ENCODE data around the gene SCRN1. TPM values are rescaled to one million over a fixed set of nuclear protein-coding genes. Genes with fewer than 3 reads are reported as not detected.

Gene SCRN1
- total and polyA plus RNA-seq, 2 experiments from 2014 or later: 47.1 to 73.5 TPM

GRCh38 chr7:30028749-30029635, 39.4 kb upstream of the SCRN1 start:
- Histone ChIP-seq H3K9me2 (replicated peaks; ENCODE audit: insufficient read depth) (no peaks in the 10 kb centered on the region), H3K4me3 (peak overlapping the region; percentile 88), H3K27me3 (no peaks in the 10 kb centered on the region), H3K4me2 (peak overlapping the region; percentile 77), H3K79me2 (peaks cover 68% of the 10 kb centered on the region), H3K4me1 (ENCODE audit: insufficient read depth) (peaks cover 36% of the 10 kb centered on the region), H2AFZ (peak overlapping the region; percentile 77), H3K36me3 (replicated peaks; ENCODE audit: insufficient read depth, low read depth) (no peaks in the 10 kb centered on the region), H3K27ac (peak overlapping the region; percentile 81), H4K20me1 (ENCODE audit: insufficient read depth, poor library complexity, severe bottlenecking) (peaks cover 12% of the 10 kb centered on the region), H3K9me3 (ENCODE audit: low read depth) (no peaks in the 10 kb centered on the region)
- TF ChIP-seq CTCF (IDR thresholded peaks at IDR 0.05; ENCODE audit: poor library complexity) (no peak), EZH2 (IDR thresholded peaks at IDR 0.05; ENCODE audit: borderline replicate concordance) (no peak), EZH2phosphoT487 (IDR thresholded peaks at IDR 0.05; ENCODE audit: low read depth, severe bottlenecking, unreplicated experiment) (no peak)
- DNase-seq (ENCODE audit: low spot score): peak; percentile 55
- WGBS (ENCODE audit: low lambda C conversion rate, missing lambda C conversion rate): 3% methylated on average over 29 of the region's 42 CpGs

- Histone ChIP-seq H3K4me1 (ENCODE audit: insufficient read depth) (peaks cover 36% of the 10 kb centered on the region), H3K79me2 (peaks cover 68% of the 10 kb centered on the region), H3K9me2 (replicated peaks; ENCODE audit: insufficient read depth) (no peaks in the 10 kb centered on the region)
Measured at GRCh38 chr7:30028216-30028748, 38.7 kb upstream of the SCRN1 start, which contains the start of gene PLEKHA8. PLEKHA8 (plus strand) TSS chr7:30028412; CDS start chr7:30028763, 351 bp downstream.

GRCh38 chr7:30027740-30028215, 38.2 kb upstream of the SCRN1 start:
- Histone ChIP-seq H3K79me2 (peaks cover 69% of the 10 kb centered on the region), H3K4me2 (peak overlapping the region; percentile 77), H3K4me3 (peak overlapping the region; percentile 47), H3K27me3 (no peaks in the 10 kb centered on the region), H4K20me1 (ENCODE audit: insufficient read depth, poor library complexity, severe bottlenecking) (peaks cover 12% of the 10 kb centered on the region), H2AFZ (peak overlapping the region; percentile 56), H3K27ac (peak overlapping the region; percentile 81), H3K4me1 (ENCODE audit: insufficient read depth) (peaks cover 33% of the 10 kb centered on the region), H3K9me2 (replicated peaks; ENCODE audit: insufficient read depth) (no peaks in the 10 kb centered on the region), H3K36me3 (replicated peaks; ENCODE audit: insufficient read depth, low read depth) (no peaks in the 10 kb centered on the region), H3K9me3 (ENCODE audit: low read depth) (no peaks in the 10 kb centered on the region)
- no peak for DNase-seq (ENCODE audit: low spot score)
- TF ChIP-seq CTCF (IDR thresholded peaks at IDR 0.05; ENCODE audit: poor library complexity) (no peak), EZH2 (IDR thresholded peaks at IDR 0.05; ENCODE audit: borderline replicate concordance) (no peak), EZH2phosphoT487 (IDR thresholded peaks at IDR 0.05; ENCODE audit: low read depth, severe bottlenecking, unreplicated experiment) (no peak)
- 3% methylated on average over 9 of the region's 9 CpGs for WGBS (ENCODE audit: low lambda C conversion rate, missing lambda C conversion rate)

More at GRCh38 chr7:30028216-30028748, 38.7 kb upstream of the SCRN1 start, which contains the start of gene PLEKHA8:
- WGBS (ENCODE audit: low lambda C conversion rate, missing lambda C conversion rate): 1% methylated on average over 61 of the region's 70 CpGs
- Histone ChIP-seq H4K20me1 (ENCODE audit: insufficient read depth, poor library complexity, severe bottlenecking) (peaks cover 12% of the 10 kb centered on the region), H3K9me3 (ENCODE audit: low read depth) (no peaks in the 10 kb centered on the region), H3K4me3 (peak within 1 kb of the TSS; percentile 88), H3K27ac (peak within 1 kb of the TSS; percentile 81), H3K36me3 (replicated peaks; ENCODE audit: insufficient read depth, low read depth) (no peaks in the 10 kb centered on the region), H3K27me3 (no peaks in the 10 kb centered on the region), H2AFZ (peak within 1 kb of the TSS; percentile 77), H3K4me2 (peak within 1 kb of the TSS; percentile 77)
- peak; percentile 90 for DNase-seq (ENCODE audit: low spot score)
- no peak for TF ChIP-seq CTCF (IDR thresholded peaks at IDR 0.05; ENCODE audit: poor library complexity)
- no peak for TF ChIP-seq EZH2 (IDR thresholded peaks at IDR 0.05; ENCODE audit: borderline replicate concordance)
- TF ChIP-seq EZH2phosphoT487 (IDR thresholded peaks at IDR 0.05; ENCODE audit: low read depth, severe bottlenecking, unreplicated experiment): no peak

Measured in hepatocyte (in vitro differentiated cells).